MV-4-11 (cell line): ENCODE data around the gene METRN.

Experiments used
- DNase-seq: peaks from one replicate; lab custom pipeline; 2025; lab: John Stamatoyannopoulos, UW

Gene METRN

DNA sequence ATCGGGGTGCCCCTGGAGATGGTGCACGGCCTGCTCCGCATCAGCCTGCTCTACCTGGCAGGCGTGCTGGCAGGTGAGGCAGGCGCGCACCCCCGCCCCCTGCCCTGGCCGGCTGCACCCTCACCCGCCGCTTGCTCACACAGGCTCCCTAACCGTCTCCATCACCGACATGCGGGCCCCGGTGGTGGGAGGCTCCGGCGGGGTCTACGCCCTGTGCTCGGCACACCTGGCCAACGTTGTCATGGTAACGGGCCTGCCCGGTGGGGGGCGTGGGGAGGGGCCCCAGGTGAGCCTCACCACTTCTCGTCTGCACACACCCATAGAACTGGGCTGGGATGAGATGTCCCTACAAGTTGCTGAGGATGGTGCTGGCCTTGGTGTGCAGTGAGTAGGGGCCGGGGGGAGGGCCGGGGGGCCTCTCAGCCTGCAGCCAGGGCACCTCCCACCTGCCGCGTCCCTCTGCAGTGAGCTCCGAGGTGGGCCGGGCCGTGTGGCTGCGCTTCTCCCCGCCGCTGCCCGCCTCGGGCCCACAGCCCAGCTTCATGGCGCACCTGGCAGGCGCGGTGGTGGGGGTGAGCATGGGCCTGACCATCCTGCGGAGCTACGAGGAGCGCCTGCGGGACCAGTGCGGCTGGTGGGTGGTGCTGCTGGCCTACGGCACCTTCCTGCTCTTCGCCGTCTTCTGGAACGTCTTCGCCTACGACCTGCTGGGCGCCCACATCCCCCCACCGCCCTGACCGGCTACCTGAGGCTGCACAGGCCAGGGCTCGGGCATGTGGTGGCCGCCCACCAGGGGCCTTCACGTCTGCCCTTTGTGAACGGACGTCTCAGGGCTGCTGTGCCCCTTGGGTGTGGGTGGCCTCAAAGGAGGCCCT, 37.4 kb upstream of the METRN start:
- DNase-seq: no peak

DNA sequence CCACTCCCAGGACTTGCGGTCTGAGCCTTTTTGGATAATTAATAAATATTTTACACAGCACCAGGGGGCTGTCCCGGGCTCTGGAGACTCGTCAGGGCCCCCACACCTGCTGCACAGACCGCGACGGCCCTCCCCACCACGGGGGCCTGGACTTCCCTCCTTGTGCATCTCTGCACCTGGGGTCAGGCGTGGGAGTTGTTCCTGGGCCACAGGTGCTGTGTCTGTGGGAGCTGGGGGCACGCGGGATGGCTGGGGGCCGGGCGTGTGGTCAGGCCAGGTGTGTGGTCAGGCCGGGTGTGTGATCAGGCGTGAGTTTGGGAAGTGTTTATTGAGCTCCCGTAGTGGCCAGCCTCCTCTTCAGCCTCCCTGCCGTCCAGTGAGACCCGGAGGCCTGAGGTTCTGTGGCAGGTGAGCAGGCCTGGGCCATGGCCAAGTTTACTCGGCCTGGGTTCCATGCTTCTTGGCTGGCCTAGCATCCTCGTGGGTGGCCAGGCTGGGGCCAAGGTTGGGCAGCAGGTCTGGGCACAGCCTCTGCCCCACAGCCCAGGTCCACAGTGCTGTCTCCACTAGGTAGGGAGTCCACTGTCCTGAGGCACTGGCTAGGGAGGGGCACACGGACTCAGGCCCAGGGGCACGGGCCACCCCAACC, 36.6 kb upstream of the METRN start:
- no peak for DNase-seq

DNA sequence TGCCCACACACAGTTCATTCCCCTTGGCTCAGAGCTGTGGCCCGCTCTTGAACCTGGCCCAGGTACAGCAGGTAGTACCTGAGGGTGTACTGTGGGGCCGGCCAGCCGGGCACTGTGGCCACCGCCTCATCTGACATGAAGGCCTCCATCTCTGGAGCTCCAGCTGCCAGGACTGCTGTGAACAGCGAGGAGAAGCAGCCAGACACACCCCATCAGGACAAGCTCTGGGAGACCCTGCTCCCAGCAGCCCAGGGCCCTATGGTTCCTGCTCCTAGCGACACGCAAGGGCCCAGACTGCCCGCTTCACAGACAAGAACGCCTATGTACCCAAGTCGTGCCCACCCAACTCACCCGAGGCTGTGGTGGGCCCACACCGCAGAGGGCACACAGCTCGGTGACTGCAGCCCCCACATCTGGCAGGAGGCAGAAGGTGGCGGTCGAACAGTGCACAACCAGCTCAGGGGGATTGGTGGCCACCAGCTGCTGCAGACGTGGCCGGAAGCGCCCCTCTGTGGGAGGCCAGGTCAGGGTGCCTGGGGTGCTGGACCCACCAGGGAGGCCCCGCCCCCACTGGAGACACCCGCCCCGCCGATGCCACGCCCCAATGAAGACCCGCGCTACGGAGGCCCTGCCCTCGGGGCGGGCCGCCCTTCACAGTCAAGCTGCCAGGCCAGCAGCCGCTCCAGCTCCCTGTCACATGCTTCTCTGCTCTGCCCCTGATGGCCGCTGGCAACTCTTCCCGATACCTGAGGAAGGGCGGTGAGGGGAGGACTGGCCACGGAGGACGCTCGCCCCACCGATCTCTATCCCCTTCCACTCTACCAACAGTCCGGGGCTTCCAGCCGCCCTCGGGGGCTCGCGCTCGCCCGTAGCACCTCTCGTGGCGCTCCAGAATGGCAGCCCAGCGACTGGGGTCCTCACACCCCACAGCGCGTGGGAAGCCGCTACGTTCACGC, 35.8 kb upstream of the METRN start:
- peak; percentile 45 for DNase-seq

DNA sequence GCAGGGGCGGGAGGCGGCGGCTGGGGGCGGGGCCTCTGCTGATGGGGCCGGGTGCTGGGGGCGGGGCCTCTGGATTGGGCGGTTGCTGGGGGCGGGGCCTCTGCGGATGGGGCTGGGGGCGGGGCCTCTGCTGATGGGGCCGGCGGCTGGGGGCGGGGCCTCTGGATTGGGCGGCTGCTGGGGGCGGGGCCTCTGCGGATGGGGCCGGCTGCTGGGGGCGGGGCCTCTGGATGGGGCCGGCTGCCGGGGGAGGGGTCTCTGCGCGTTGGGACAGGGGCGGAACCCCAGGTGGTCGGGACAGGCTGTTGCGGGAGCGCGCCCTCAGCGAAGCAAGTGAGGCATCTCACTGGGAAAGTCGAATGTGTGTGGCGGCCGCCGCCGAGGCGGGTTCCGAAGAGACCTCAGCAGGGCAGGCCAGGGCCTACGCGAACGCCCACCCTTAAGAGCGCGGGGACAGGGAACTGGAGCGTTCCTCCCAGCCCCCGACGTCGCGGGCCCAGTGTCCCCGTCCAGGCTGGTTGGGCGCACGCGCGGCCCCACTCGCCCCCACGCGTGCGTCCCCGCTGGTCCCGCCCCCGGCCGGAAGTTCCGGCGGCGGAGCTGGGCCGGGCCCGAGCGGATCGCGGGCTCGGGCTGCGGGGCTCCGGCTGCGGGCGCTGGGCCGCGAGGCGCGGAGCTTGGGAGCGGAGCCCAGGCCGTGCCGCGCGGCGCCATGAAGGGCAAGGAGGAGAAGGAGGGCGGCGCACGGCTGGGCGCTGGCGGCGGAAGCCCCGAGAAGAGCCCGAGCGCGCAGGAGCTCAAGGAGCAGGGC, 34.9 kb upstream of the METRN start, which contains the start of gene STUB1:
Gene STUB1, plus strand, starts transcription at position 597 of the 811 bp plus-strand sequence. Its CDS starts 116 bp downstream, at position 713.
- DNase-seq: peak; percentile 80

DNA sequence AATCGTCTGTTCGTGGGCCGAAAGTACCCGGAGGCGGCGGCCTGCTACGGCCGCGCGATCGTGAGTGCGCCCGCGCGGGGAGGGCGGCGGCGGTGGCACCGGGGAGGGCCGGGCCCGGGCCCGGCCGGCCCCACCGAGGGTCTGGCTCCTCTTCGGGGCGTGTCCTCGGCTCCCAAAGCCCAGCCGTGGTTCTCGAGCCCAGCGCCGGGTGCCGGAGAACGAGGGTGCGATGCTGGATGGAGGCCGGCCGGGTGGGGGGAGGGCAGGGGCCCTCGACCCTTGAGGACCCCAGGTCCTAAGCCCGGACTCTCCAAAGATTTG, 34.3 kb upstream of the METRN start:
- no peak for DNase-seq

DNA sequence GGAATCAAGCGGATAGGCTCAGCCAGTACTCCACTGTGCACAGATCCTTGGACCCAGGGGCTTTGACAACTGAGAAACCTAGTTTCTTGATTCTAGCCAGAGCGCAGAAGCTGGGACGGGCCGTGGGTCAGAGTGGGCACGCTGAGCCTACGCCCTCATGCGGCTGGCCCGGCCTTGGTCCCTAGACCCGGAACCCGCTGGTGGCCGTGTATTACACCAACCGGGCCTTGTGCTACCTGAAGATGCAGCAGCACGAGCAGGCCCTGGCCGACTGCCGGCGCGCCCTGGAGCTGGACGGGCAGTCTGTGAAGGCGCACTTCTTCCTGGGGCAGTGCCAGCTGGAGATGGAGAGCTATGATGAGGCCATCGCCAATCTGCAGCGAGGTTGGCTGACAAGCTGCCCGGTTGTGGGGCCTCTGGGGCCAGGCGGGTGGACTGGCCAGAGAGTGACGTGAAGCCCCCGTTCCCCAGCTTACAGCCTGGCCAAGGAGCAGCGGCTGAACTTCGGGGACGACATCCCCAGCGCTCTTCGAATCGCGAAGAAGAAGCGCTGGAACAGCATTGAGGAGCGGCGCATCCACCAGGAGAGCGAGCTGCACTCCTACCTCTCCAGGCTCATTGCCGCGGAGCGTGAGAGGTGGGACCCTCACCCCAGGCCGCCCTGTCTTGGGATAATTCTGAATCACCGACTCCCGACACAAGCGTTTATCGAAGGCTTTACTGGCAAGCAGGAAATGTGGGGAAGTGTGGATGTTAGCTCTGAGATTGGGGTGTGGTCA, 33.8 kb upstream of the METRN start:
- DNase-seq: peak; percentile 53

DNA sequence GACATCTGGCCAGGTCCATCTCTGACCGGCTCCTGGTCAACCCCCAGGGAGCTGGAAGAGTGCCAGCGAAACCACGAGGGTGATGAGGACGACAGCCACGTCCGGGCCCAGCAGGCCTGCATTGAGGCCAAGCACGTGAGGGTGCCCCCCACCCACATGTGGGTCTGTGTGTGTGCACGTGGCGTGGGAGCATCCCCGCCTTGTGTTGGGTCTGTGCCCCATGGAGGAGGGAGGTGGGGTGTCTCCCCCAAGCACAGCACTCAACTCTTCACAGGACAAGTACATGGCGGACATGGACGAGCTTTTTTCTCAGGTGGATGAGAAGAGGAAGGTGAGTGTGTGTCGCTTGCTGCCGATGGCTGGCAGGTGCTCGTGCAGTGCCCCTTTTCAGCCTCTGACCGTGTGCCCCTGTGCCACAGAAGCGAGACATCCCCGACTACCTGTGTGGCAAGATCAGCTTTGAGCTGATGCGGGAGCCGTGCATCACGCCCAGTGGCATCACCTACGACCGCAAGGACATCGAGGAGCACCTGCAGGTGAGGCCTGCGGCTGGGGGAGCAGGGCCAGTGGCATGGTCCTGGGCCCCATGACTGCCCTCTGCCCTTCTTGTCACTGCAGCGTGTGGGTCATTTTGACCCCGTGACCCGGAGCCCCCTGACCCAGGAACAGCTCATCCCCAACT, 33.0 kb upstream of the METRN start:
- DNase-seq: no peak

DNA sequence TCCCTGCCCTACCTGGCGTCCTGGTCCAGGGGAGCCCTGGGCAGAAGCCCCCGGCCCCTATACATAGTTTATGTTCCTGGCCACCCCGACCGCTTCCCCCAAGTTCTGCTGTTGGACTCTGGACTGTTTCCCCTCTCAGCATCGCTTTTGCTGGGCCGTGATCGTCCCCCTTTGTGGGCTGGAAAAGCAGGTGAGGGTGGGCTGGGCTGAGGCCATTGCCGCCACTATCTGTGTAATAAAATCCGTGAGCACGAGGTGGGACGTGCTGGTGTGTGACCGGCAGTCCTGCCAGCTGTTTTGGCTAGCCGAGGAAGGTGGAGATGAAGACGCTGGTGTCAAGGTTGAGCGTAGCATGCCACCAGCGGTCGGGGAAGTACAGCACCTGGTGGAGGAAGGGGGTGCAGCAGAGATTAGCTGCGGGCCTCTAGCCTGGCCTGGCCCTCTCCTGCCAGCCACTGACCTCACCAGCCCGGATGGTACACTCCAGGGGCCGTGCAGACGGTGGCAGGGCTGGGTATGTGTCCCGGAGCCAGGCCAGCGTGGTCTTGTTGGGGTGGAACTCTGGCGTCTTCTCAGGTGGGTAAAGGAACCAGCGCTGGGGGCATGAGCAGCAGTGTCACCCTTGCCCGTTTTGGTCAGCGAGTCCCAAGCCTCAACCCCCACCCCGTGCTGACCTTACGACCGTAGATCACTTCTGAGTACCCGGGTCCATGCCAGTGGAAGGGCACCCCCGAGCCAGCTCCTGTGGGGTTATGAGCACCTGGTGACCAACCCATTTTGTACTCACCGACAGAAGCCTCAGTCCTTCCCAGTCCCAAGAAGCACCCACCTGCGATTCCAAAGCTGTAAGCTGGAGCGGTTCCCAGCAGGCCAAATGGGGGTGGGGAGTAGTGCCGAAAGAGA, 32.2 kb upstream of the METRN start:
- no peak for DNase-seq

DNA sequence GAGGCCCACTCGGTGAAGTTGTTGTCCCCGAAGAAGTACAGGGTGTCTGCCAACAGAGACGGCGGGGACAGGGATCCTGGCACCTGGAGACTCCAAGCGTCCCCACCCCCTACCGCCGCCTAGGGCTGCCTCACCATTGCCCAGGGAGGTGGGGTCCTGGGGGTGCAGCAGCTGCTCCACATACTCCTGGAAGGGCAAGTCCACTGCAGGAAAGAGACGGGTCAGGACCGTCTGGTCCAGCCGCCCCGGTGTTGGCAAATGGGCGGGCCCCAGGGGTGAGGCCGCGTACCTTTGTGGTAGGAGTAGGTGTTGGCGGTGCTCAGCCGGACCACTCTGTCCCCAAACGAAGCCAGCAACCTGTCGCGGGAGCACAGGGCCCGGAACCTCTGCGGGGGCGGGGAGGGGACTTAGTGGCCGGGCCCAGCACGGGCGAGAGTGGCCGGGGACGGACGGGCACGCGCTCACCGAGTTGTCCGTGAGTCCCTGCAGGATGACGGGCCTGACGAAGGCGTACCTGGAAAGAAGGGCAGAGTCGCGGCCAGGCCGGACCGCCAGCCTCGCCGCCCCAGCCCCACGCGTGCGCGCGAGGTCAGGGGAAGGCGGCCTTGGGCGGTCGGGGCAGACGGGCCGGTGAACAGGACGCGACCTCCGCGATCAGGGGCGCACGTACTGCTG, 31.4 kb upstream of the METRN start:
- DNase-seq: no peak

DNA sequence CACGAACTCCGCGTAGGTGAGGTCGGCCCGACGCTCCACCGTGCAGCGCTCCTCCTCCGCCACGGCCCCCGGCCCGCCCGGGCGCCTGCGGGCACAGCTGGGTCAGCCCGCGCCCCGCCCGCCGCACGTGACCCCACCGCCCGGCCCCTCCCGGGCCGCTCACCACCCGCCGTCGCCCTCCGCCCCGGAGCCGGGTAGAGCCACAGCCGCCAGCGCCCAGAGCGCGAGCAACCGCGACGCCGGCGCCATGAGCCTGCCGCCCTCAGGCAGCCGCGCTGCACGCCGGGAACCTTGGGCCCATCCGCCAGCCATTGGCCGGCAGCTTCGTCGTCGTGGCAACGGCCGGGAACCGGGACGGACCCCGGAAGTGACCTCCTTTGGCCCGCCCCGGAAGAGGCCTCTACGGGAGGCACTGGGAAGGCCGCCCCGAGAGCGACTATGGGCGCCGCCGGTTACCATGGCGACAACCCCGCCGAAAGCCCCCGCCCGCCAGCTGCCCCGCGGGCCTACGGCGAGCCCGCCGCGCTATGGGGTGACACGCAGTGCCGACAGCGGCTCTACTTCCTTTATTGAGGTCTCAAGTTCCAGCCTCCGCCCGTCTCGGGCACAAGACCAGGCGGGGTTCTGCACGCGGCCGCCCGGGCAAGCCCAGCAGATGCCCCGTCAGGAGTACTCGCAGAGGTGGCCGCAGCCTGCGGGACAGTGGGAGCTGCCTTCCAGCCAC, 30.7 kb upstream of the METRN start, which contains the start of gene JMJD8:
Gene JMJD8, minus strand, starts transcription at position 264 of the 724 bp plus-strand sequence. Its CDS starts 15 bp downstream, at position 249.
- DNase-seq: peak; percentile 96

DNA sequence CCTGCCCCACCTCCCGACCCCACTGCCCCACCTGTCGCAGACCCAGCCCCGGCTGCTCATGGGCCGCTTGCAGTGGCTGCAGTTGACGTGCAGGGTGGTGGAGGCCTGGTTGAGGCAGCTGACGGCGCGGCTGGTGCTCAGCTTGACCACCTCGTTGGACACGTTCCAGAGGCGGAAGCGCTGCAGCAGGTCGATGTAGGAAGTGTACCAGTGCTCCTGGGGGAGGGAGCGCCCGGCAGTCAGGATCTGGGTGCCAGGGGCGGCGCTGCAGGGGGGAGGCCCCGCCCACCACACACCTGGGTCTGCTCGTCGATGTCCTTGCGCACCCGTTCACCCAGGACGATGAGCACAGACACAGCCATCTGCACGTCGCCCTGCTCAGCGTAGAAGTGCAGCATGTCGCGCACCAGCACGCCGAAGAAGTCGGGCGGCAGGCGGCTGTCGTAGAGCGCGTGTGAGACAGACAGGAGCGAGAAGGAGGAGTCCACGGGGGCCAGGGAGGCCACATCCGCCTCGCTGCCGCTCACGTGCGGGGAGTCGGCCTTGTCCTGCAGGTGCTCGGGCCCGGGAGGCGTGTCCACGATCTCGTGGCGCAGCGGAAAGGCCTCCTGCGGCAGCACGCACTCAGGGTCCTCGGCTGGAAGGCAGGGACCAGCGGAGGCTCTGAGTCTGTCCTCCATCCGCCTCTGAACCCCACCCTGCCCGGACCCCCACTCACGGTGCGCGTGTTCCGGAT, 29.8 kb upstream of the METRN start:
- DNase-seq: no peak

DNA sequence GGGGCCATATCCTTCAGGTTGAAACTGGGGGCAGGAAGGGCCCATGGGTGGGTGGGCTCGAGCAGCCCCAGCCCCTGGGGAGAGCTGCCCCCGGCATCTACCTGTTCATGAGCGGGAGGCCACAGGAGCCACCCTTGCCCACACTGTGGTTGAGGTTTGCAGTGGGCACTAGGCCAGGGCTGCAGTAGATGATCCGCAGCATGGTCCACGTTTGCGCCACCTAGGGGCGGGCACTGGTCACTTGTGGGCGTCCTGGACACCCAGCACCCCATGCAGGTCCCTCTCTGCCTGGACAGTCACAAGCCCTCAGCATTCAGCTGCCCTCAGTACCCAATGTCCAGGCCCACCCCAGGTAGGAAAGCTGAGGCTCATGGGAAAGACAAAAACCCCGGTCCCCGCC, 29.0 kb upstream of the METRN start:
- DNase-seq: peak; percentile 18

DNA sequence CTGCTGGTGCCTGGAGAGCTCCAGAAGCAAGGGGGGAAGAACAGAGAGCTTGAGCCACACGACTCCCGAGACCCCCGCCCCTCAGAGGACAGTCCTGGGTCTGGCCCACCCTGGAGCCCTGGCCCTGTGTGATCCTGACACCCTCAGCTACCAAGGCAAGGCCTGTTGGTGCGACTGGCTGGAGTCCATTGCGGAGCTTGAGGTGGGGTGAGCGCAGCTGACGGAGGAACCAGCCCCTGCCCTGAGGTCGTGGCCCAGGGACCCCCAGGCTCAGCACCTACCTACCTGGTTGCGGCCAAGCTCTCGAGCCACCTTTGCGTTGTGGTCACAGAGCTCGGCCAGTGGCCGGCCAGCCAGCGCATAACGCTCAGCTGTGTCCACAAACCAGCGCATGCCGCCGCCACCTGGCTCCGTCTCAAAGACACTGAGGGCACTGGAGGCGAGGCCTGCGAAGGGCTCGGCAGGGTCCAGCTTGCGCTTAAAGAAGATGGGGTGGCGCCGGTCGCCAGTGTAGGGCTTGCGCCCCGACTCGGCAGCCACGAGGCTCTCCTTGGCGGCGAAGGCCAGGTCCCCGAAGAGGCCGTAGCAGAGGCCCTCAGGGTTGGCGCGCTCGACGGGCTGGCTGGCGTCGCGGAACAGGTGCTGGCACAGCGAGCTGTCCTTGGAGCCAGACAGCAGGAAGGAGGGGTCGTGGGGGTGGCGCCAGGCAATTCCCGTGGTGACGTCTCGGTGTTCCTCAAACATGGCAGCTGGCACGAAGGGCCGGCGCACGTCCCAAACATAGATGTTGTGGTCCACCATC, 28.3 kb upstream of the METRN start:
- no peak for DNase-seq

DNA sequence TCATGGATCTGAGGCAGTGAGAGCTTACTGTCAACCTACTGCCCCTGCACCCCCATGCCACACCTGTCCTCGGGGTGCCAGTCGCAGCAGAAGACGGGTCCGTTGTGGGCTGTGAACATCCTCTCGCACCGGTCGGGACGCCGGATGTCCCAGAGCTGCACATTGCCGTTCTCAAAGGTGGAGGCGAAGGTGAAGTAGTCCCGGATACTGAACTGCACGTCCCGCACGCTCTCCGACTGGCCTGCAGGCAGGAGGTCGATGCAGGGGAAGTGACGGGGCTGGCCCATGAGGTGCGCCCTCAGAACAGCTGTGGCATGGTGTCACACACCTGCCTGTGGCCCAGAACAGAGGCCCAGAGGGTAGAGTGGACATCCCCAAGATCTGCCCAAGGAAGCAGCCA, 27.4 kb upstream of the METRN start:
- no peak for DNase-seq

DNA sequence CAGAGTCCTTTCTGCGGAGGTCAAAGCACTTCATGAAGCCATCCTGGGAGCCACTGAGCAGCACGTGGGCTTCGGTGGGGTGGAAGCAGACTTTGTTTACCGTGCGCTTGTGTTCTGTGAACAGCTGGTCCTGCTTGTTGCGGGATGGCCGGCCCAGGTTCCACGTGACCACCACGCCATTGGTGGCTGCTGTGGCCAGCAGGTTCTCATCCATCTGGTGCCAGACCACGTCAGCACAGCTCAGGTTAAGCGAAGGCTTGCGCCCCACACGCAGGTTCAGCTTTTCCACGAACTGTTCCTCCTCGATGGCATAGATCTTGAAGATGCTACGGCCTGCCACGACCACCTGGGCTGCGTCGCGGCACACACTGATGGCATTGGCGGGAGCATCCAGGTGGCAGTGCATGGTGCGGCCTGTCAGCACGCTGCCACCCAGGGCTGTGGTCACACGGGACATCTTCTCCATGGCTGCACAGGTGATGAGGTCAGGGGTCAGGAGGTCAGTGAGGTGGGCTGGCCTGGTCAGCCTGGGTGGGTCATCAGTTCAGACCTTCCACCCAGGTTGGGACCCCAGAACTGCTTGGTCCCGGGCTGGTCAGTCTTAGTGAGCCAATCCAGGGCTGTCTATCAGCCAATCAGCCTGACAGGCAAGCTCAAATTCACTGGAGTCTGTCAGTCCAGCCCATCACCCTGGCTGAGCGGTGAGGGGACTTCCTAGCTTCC, 25.6 kb upstream of the METRN start:
- no peak for DNase-seq
